22Rv1 (cell line): ENCODE measurements around the gene KAT5.

ENCODE experiments used
- CTCF ChIP-seq: fragments of 450-650 bp; IDR thresholded peaks from 2 replicates; pipeline ENCODE4 v1.5.1; 2017; ENCODE audit warnings: mild to moderate bottlenecking
- ZFX ChIP-seq: fragments of 450-650 bp; IDR thresholded peaks from 2 replicates; pipeline ENCODE4 v1.6.1; 2017; ENCODE audit warnings: antibody characterized with exemption, borderline replicate concordance

- no peak for TF ChIP-seq CTCF
- no peak for TF ChIP-seq ZFX
These were observed 12.7 kb upstream of the KAT5 start for GRCh38 chr11:65699306-65699705.
